GM19240 (cell line): Measurements from ENCODE around the gene SLC38A8.

Experiments used
- DNase-seq: peaks from one replicate; pipeline ENCODE4 v3.0.0; 2011; ENCODE audit warnings: low spot score; ENCODE audit not compliant: insufficient read length

SLC38A8 gene

GRCh38 chr16:84068783-84069462, 26.3 kb upstream of the SLC38A8 start:
- no peak for DNase-seq

- DNase-seq: no peak
Observed at GRCh38 chr16:84068041-84068440, 25.4 kb upstream of the SLC38A8 start.

- no peak for DNase-seq
Observed at GRCh38 chr16:84067640-84068039, 25.0 kb upstream of the SLC38A8 start.

GRCh38 chr16:84065536-84066132, 23.0 kb upstream of the SLC38A8 start:
- no peak for DNase-seq

GRCh38 chr16:84063980-84064379, 21.4 kb upstream of the SLC38A8 start:
- DNase-seq: no peak

- peak; percentile 34 for DNase-seq
Observed at GRCh38 chr16:84062734-84063640, 20.4 kb upstream of the SLC38A8 start.

GRCh38 chr16:84061236-84061819, 18.7 kb upstream of the SLC38A8 start:
- DNase-seq: no peak

- DNase-seq: no peak
Observed at GRCh38 chr16:84059946-84060901, 17.6 kb upstream of the SLC38A8 start.

GRCh38 chr16:84059111-84059510, 16.5 kb upstream of the SLC38A8 start:
- DNase-seq: no peak

- no peak for DNase-seq
Observed at GRCh38 chr16:84058664-84059063, 16.1 kb upstream of the SLC38A8 start.

GRCh38 chr16:84058211-84058610, 15.6 kb upstream of the SLC38A8 start:
- DNase-seq: no peak

GRCh38 chr16:84056933-84057332, 14.3 kb upstream of the SLC38A8 start:
- DNase-seq: no peak

- DNase-seq: no peak
Observed at GRCh38 chr16:84055801-84056634, 13.4 kb upstream of the SLC38A8 start.

- no peak for DNase-seq
Observed at GRCh38 chr16:84055366-84055765, 12.8 kb upstream of the SLC38A8 start.

GRCh38 chr16:84054916-84055315, 12.3 kb upstream of the SLC38A8 start:
- DNase-seq: no peak

- no peak for DNase-seq
Observed at GRCh38 chr16:84054271-84054670, 11.7 kb upstream of the SLC38A8 start.

GRCh38 chr16:84053237-84053636, 10.6 kb upstream of the SLC38A8 start:
- no peak for DNase-seq

- no peak for DNase-seq
Observed at GRCh38 chr16:84052071-84052622, 9.6 kb upstream of the SLC38A8 start.

GRCh38 chr16:84050316-84050715, 7.7 kb upstream of the SLC38A8 start:
- DNase-seq: no peak
